HEK293T (cell line): ENCODE data around the gene COL1A1.

Experiments used
- BHLHE40 ChIP-seq: fragments of 450-650 bp; IDR thresholded peaks from 2 replicates; pipeline ENCODE4 v1.6.1; 2016; ENCODE audit warnings: mild to moderate bottlenecking, moderate library complexity, borderline replicate concordance
- ELF4 ChIP-seq: fragments of 450-650 bp; IDR thresholded peaks from 2 replicates; pipeline ENCODE4 v1.6.1; 2017; ENCODE audit warnings: antibody characterized with exemption
- FOXA1 ChIP-seq: fragments of 450-650 bp; IDR thresholded peaks from 2 replicates; pipeline ENCODE4 v1.6.1; 2016; ENCODE audit warnings: mild to moderate bottlenecking
- L3MBTL2 ChIP-seq: fragments of 450-650 bp; conservative IDR thresholded peaks from 2 replicates; pipeline ENCODE4 v1.6.1; 2016; ENCODE audit warnings: mild to moderate bottlenecking
- LEF1 ChIP-seq: fragments of 450-650 bp; IDR thresholded peaks from 2 replicates; pipeline ENCODE4 v1.6.1; 2017; ENCODE audit warnings: mild to moderate bottlenecking, borderline replicate concordance
- NFRKB ChIP-seq: fragments of 450-650 bp; IDR thresholded peaks from 2 replicates; pipeline ENCODE4 v1.6.1; 2016; ENCODE audit warnings: mild to moderate bottlenecking, moderate library complexity
- SP1 ChIP-seq: fragments of 450-650 bp; IDR thresholded peaks from 2 replicates; pipeline ENCODE4 v1.6.1; 2017
- SUZ12 ChIP-seq: fragments of 450-650 bp; IDR thresholded peaks from 2 replicates; pipeline ENCODE4 v1.6.1; 2016; ENCODE audit warnings: mild to moderate bottlenecking
- TARDBP ChIP-seq: fragments of 450-650 bp; IDR thresholded peaks from 2 replicates; pipeline ENCODE4 v1.6.1; 2016

- TF ChIP-seq NFRKB, result no peak
- no peak for TF ChIP-seq FOXA1
- no peak for TF ChIP-seq SP1
- TF ChIP-seq ELF4, result no peak
- no peak for TF ChIP-seq L3MBTL2
- TF ChIP-seq SUZ12, result no peak
- TF ChIP-seq TARDBP, result no peak
- TF ChIP-seq BHLHE40, result no peak
- TF ChIP-seq LEF1, result no peak
Observed at GRCh38 chr17:50153650-50154575, 47.5 kb downstream of the COL1A1 start.
